ENCODE data around the gene SAFB. TPM values are rescaled to one million over a fixed set of nuclear protein-coding genes. Genes with fewer than 3 reads are reported as not detected.

The SAFB gene
- polyA plus RNA-seq, 12 donors, result 79.8 to 122 (median 90.3) TPM; not detected in 1

- DNase-seq, result no peak
These were observed 41.0 kb downstream of the SAFB start for GRCh38 chr19:5663904-5664303.

- no peak for DNase-seq
These were observed 41.6 kb downstream of the SAFB start for GRCh38 chr19:5664515-5664914.

DNA sequence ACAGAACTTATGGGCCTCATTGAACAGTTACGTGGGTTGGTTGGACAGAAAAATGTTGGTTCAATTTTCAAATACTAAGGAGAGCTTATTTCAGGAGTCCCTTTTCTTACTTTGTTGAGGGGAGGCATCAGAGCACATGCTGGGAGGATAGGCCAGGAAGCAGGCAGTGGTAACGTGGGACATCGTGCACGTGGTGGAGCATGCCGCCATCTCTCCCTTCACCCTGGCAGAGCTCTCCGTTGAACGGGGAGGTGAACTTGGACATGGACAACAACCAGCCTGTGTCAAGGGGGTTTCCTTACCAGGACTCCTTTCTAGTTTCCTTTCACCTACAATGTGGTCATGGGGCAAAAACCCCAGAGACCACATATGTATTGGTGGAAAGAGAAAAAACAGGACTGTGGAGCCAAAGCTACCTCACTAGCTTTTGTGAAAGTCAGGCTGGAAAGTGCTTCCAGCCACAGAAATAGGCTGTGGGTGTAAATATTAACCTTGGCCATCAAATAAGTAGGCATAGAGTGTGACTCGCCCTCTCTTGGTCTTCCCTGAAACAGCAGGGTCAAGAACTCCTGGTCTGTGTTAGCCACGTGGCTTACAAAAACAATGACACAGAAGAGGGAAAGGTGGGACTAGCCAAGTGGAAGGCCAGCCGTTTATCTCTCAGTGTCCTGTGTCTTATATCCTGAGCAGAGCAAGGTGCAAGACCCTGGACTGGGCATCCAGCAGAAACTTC, 43.1 kb downstream of the SAFB start:
- no peak for DNase-seq

DNA sequence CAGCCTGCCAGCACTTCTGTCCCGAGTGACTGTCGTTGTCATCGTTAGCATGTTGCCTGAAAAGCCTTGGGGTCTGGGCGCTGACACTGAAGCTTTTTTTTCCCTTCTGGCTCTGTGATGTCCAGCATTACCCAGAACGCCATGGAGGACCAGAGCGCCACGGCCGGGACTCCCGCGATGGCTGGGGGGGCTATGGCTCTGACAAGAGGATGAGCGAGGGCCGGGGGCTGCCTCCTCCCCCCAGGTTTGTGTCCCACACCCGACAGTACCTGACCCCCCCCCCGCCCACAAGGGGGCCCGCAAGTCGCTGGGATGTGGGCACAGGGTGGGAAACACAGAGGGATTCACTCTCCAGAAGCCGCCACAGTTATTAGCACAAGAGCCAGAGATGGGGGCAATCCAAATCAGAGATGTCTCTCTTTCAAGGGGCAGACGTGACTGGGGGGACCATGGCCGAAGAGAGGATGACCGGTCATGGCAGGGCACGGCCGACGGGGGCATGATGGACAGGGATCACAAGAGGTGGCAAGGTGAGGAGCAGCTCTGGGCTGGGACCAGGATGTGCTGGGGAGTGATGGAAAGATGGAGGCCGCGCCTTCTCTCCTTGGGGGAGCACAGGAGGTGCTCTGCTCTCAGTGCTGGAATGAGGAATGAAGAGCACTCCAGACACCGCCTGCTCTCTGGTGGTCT, 44.2 kb downstream of the SAFB start:
- DNase-seq, result no peak

DNA sequence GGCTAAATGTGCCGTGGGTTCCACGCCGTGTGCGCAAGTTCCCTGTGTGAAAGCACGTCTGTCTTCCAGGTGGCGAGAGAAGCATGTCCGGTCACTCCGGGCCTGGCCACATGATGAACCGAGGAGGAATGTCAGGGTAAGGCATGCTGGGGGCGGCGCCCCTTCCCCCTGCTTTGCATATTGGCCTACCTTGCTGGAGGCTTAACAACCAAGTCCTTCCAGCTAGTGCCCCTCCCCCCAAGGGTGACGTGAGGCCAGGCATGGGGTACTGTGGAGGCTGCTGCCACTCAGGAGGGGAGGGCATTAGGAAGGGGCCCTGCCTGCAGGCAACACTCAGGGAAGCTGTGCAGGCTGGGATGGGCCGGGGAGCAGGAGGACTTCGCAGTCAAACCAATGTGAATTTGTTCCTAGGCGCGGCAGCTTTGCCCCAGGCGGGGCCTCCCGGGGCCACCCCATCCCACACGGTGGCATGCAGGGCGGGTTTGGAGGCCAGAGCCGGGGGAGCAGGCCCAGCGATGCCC, 44.9 kb downstream of the SAFB start:
- no peak for DNase-seq

DNA sequence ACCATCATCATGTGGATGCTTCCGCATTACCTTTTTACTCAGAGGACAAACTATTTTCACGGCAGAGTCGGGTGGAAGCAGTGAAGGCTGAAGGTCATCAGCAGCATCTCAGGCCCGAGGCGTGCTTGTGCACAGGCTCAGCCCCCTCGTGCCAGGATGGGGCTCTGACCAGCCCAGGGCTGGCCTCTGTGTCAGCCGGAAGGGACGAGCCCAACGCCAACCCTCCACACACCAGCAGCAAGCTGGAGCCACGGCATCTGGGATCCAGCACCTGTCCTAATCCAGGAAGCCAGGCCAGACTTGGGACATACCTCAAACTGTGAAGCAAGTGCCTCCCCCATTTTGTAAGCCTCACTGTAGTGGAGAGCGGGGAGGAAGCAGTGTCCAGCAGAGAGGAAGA, 46.3 kb downstream of the SAFB start:
- no peak for DNase-seq

GRCh38 chr19:5671600-5671999, 48.7 kb downstream of the SAFB start:
- no peak for DNase-seq

GRCh38 chr19:5672708-5673459, 50.0 kb downstream of the SAFB start:
- DNase-seq, result no peak

GRCh38 chr19:5673752-5674151, 50.9 kb downstream of the SAFB start:
- DNase-seq, result no peak

- DNase-seq, result no peak
These were observed 51.8 kb downstream of the SAFB start for GRCh38 chr19:5674714-5675113.

DNA sequence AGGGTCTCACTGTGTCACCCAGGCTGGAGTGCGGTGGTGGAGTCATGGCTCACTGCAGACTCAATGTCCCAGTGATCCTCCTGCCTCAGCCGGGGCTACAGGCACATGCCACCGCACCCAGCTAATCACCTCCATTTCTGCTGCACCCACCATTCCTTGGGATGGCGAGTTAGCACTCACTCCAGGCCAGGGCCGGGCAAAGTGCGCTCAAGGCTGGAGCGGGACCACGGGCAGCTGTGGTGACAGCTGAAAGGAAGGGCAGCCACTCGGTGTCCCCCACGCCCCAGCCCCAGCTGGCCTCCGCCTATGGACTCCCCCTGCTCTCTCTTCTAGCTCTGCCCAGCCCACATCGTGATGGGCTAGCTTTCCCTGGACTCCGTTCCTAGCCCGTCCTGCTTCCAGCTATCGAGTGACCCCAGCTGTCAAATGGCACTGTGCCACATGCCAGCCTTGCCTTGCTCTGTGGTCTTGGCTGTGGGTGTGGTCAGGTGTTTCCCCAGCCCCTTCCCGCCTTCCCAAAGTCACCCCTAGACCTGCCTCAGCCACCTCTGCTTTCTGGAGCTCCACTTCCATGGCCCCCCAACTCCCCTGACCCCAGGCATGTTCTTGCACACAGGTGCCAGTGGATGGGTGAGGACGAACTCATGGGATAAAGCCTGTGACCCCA, 53.4 kb downstream of the SAFB start:
- peak; percentile 57 for DNase-seq

- peak; percentile 39 for DNase-seq
These were observed 53.9 kb downstream of the SAFB start for GRCh38 chr19:5676772-5677105.

DNA sequence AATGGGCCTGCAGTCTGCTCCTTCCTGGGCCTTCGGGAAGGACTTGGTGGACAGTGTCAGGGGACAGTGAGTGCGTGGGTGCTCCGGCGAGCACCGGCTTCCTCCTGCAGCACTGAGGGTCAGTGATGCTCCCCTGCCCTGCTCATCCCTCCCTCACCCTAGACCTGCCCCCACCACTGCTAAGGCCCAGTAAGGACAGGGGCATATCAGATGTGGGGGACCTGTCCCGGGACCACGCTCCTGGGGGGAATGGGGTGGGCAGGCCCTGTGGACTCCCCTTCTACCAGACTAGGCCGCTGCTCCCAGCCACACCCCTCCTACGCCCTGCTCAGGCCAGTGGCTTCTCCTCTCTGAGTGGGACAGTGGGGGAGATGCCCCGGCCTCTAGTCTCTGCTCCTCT, 54.3 kb downstream of the SAFB start:
- DNase-seq, result no peak

DNA sequence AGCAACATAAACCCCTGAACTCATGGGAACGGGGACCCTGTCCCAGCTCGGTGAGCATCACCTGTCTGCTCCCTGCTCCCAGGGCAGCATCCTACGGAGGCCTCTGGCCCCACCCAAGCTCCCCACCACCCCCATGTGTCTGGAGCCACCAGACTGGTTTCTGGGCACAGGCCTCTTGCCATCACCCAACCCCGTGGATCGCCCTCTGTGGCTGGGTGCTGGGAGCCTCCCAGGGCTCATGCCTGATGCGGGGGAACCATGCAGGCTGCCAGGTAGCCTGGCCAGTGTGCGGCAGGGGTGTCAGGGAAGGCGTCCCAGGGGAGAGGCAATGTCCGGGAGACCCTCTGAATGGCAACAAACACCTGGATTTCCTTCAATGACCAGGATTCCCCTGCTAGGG, 54.7 kb downstream of the SAFB start:
- no peak for DNase-seq

DNA sequence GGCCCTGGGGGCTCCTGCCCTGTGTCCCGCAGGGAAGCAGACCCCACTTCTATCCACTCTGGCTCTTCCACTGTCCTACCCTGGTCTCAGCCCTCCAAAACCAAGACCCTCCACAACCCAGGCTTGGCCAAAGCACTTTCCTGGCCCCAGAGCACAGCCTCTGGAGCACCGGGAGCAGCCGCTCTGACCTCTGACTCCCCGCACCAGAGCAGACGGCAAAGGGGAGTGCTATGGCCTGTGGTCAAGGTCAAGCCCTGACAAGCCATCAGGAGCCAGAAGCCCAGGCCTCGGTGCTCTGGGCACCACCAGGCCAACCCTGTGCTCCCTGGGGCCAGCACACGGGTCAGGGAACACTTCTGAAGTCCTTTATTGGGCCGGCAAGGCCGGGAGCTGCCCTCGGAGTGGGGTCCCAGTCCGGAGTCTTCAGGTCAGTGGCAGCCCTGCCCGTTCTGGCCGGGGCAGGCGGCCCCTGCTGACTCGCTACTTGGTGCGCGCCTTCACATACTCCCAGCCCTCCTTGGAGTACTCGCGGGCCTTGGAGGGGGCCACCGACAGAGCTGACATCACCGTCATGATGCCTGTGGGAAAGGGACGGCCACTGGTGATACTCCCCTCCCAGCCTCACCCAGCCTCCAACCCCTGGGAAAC, 55.3 kb downstream of the SAFB start:
- DNase-seq, result no peak

DNA sequence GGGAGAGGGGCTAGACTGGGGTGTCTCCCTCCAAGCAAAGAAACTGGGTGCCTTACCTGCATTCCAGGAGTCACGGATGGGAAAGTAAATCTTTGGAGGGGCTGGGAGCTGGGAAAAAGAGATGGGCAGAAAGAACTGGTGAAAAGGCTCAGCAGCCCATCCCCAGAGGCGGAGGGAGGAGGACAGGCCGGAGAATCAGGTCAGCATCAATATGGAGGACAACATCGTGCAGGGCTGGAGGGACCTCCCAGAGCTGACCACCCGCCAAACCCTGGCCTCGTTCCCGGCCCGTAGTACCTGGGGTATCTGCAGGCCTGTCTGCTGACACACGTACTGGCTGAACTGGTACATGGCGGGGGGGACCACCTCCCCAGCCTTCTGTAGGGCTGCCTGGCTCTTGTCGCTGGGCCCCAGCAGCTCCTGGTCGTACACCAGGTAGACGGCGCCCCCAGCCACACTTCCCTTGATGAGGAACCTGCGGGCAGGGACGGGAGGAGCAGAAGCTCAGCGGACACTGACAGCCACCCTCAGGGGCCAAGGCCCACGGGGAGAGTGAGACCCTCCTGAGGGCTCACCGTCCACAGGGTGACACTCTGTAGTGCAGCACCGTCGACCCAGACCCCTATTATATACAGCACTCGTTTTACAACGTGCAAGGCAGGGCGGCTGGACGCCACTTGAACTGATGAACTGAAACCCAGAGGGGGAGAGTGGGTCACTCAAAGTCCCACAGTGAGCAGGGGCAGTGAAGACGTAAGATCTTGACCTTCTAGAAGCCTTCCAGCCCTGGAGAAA, 56.6 kb downstream of the SAFB start:
- DNase-seq, result no peak

GRCh38 chr19:5680084-5680436, 57.2 kb downstream of the SAFB start:
- peak; percentile 27 for DNase-seq

- peak; percentile 98 for DNase-seq
These were observed 57.8 kb downstream of the SAFB start, which contains the start of the genes HSD11B1L and MICOS13 for GRCh38 chr19:5680437-5681368. TSS of gene HSD11B1L (plus strand) at chr19:5681027. CDS start at chr19:5684833, 3,806 bp downstream. TSS of gene MICOS13 (minus strand) at chr19:5680516. CDS start at chr19:5680486, 30 bp downstream.

- DNase-seq, result no peak
These were observed 58.7 kb downstream of the SAFB start for GRCh38 chr19:5681391-5682106.

Measured in muscle of arm (tissue), 12 donors.